Caco-2 (cell line): ENCODE data around the gene AKTIP. TPM values are rescaled to one million over a fixed set of nuclear protein-coding genes. Genes with fewer than 3 reads are reported as not detected.

ENCODE experiments used
- BruUV-seq: library from RNA; stranded (reverse); fragments of 400-500 nt; replicated peaks from 2 replicates; lab custom pipeline; 2021; lab: Mats Ljungman, UMichigan
- CTCF ChIA-PET: fragments of 300-600 bp; sonication (Branson Sonifier 250); formaldehyde crosslinking; loops from one replicate; lab custom pipeline; 2022; ENCODE audit warnings: antibody characterized with exemption; lab: Charles Lee
- POLR2A ChIA-PET: fragments of 300-600 bp; sonication (Branson Sonifier 250); formaldehyde crosslinking; loops from one replicate; lab custom pipeline; 2022; ENCODE audit warnings: antibody characterized with exemption; lab: Charles Lee
- DNase-seq, 2 experiments: peaks; one replicate each; pipeline versions ENCODE4 v3.0.0 to v3.0.0-alpha.2; 2020 to 2022
- H3K27me3 ChIP-seq: replicated peaks from 2 replicates; pipeline ENCODE4 v1.6.0; 2011; ENCODE audit warnings: low read length; ENCODE audit not compliant: control insufficient read depth, insufficient read depth
- H3K36me3 ChIP-seq: 2 replicates; pipeline ENCODE4 v1.5.1; 2011; ENCODE audit warnings: low read length; ENCODE audit not compliant: control insufficient read depth, insufficient read depth
- H3K4me1 ChIP-seq: fragments of 250-450 bp; sonication (Bioruptor Pico); 2 replicates; pipeline ENCODE4 v1.5.1; 2020; ENCODE audit warnings: mild to moderate bottlenecking
- H3K4me3 ChIP-seq: 2 replicates; pipeline ENCODE4 v1.5.1; 2011; ENCODE audit warnings: low read depth, mild to moderate bottlenecking, control low read depth, low read length
- H3K9me3 ChIP-seq: fragments of 250-450 bp; sonication (Bioruptor Pico); 2 replicates; pipeline ENCODE4 v1.5.1; 2020; ENCODE audit warnings: mild to moderate bottlenecking, moderate library complexity
- H3K27ac Mint-ChIP-seq: one replicate; pipeline ENCODE4 v1.8.0; 2022; ENCODE audit warnings: mixed read lengths; ENCODE audit not compliant: unreplicated experiment
- H3K27me3 Mint-ChIP-seq: one replicate; pipeline ENCODE4 v1.8.0; 2022; ENCODE audit warnings: mixed read lengths; ENCODE audit not compliant: insufficient read depth, unreplicated experiment
- H3K36me3 Mint-ChIP-seq: one replicate; pipeline ENCODE4 v1.8.0; 2022; ENCODE audit warnings: mild to moderate bottlenecking, mixed read lengths; ENCODE audit not compliant: insufficient read depth, unreplicated experiment
- H3K4me1 Mint-ChIP-seq: one replicate; pipeline ENCODE4 v1.8.0; 2022; ENCODE audit warnings: low read depth, mixed read lengths; ENCODE audit not compliant: unreplicated experiment
- H3K4me3 Mint-ChIP-seq: one replicate; pipeline ENCODE4 v1.8.0; 2022; ENCODE audit warnings: mild to moderate bottlenecking, moderate library complexity, mixed read lengths; ENCODE audit not compliant: unreplicated experiment
- H3K9me3 Mint-ChIP-seq: one replicate; pipeline ENCODE4 v1.8.0; 2022; ENCODE audit warnings: mixed read lengths; ENCODE audit not compliant: unreplicated experiment
- CTCF ChIP-seq, 2 experiments: fragments of 200-600 bp in 1 of 2; IDR thresholded peaks; 1 replicate in 1 of 2; 2 replicates in 1 of 2; pipeline versions ENCODE4 v1.5.1 to v1.8.0; 2011 to 2022; ENCODE audit warnings: antibody characterized with exemption in 1 of 2, control low read depth in 1 of 2, inconsistent platforms in 1 of 2, low read depth in 1 of 2, low read length in 1 of 2, mild to moderate bottlenecking in 1 of 2, moderate library complexity in 1 of 2; ENCODE audit not compliant: insufficient read depth in 1 of 2, severe bottlenecking in 1 of 2, unreplicated experiment in 1 of 2
- intact Hi-C: fragments of 100-400 bp; cut with micrococcal nuclease; formaldehyde crosslinking; loops from one replicate; pipeline ENCODE4 v1.10.0; 2022; ENCODE audit not compliant: unreplicated experiment
- total RNA-seq: library from RNA; stranded (reverse); gene quantifications from 2 replicates; pipeline ENCODE4 v1.2.3, GENCODE V29; 2022

Gene AKTIP
- total RNA-seq, 1 experiment from 2014 or later, result 127 TPM

GRCh38 chr16:53523126-53523804 lies 20.3 kb upstream of the AKTIP start:
- H3K4me3 ChIP-seq, result no peak overlapping the region
- no peak for DNase-seq
- H3K4me1 ChIP-seq, result peaks cover 17% of the 10 kb centered on the region
- intact Hi-C loops, result no loop called here
- no TSS peak for BruUV-seq
- no peaks in the 10 kb centered on the region for H3K36me3 ChIP-seq
- Mint-ChIP-seq H3K27ac (peak overlapping the region; percentile 35), H3K4me3 (no peak overlapping the region), H3K27me3 (no peaks in the 10 kb centered on the region), H3K36me3 (no peaks in the 10 kb centered on the region), H3K9me3 (no peaks in the 10 kb centered on the region), H3K4me1 (peaks cover 21% of the 10 kb centered on the region)
- no peaks in the 10 kb centered on the region for H3K27me3 ChIP-seq
- ChIA-PET POLR2A (no interaction called here), CTCF (interaction anchor here (0.5 kb wide), 1 partner anchor 171 kb away, joined by 3 read pairs; no protein-coding TSS in a partner anchor)
- no peak for TF ChIP-seq CTCF (IDR thresholded peaks at IDR 0.05; ENCODE audit: insufficient read depth in 1 of 2, low read depth in 1 of 2, low read length in 1 of 2, severe bottlenecking in 1 of 2, unreplicated experiment in 1 of 2)
- no peaks in the 10 kb centered on the region for H3K9me3 ChIP-seq

DNA sequence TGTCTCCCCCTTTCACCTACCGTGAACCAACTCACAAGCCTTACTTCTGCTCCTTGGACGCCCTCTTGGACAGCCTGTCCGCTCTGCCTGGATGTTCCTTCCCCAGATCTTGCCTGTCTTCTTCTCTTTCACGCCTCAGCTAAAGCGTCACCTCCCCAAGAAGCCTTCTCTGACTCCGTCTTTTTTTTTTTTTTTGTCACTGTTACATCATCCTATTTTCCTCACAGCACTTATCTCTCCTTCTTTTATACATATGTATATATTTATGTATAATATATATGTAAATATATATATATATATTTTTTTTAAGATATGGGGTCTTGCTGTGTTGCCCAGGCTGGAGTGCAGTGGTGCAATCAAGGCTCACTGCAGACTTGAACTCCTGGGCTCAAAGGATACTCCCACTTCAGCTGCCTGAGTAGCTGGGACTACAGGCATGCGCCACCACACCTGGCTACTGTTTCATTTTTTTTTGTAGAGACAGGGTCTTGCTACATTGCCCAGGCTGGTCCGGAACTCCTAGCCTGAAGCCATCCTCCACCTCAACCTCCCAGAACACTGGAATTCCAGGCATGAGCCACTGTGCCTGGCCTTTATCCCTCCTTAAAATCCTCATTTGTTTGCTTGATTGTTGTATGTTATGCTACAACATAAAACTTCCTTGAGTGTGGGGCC lies 16.5 kb upstream of the AKTIP start:
- ChIA-PET CTCF (interaction anchor here (2.2 kb wide), 1 partner anchor 8 kb away, joined by 9 read pairs; no protein-coding TSS in a partner anchor), POLR2A (no interaction called here)
- Mint-ChIP-seq H3K9me3 (peaks cover 2% of the 10 kb centered on the region), H3K27ac (no peak overlapping the region), H3K4me1 (peaks cover 21% of the 10 kb centered on the region), H3K4me3 (no peak overlapping the region), H3K27me3 (no peaks in the 10 kb centered on the region), H3K36me3 (no peaks in the 10 kb centered on the region)
- peaks cover 17% of the 10 kb centered on the region for H3K4me1 ChIP-seq
- peaks cover under 1% of the 10 kb centered on the region for H3K9me3 ChIP-seq
- H3K36me3 ChIP-seq, result no peaks in the 10 kb centered on the region
- H3K4me3 ChIP-seq, result no peak overlapping the region
- DNase-seq, result no peak
- no peak for TF ChIP-seq CTCF (IDR thresholded peaks at IDR 0.05; ENCODE audit: insufficient read depth in 1 of 2, low read depth in 1 of 2, low read length in 1 of 2, severe bottlenecking in 1 of 2, unreplicated experiment in 1 of 2)
- intact Hi-C loops, result no loop called here
- no peaks in the 10 kb centered on the region for H3K27me3 ChIP-seq
- no TSS peak for BruUV-seq

DNA sequence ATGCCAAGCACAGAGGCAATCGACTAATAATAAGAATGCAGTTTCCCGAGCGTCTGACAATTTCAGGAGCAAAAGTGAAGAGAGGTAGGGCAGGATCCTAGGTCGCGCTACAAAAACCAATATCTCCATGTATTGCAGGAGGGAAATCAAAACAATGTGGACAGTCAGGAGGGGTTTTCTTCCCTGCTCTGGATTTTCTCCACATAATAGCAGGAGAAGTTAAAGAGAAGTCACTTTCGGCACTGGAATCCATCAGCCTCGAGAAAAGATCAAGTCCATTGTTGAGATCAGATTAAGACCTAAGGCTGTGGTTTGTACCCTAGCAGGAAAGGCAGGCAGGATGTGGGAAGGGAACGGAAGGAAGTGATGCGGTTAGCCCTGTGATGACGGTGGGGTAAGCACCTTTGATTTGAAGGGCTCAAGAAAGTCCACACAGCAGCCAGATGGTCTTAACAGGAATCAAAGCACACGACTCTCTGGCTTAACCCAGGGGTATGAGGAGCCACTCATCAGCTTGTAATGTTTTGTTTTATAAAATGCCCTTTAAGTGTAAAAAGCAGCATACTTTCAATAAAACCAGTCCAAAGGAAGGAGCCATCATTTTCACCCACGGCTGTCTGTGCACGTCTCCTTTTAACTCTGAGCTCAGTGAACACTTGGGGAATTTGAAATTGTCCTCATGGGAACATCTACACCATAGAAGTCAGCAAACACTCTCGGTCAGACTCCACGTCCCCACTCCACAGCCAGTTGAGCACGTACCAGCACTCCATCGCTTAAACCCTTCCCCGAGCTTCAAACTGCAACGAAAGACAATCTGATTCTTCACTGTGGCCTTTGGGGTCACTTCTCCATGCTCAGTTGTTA lies 15.8 kb upstream of the AKTIP start:
- no peak overlapping the region for H3K4me3 Mint-ChIP-seq
- H3K4me1 Mint-ChIP-seq, result peaks cover 21% of the 10 kb centered on the region
- TF ChIP-seq CTCF (IDR thresholded peaks at IDR 0.05; ENCODE audit: insufficient read depth in 1 of 2, low read depth in 1 of 2, low read length in 1 of 2, severe bottlenecking in 1 of 2, unreplicated experiment in 1 of 2), result no peak

More for the DNA sequence above, 15.8 kb upstream of the AKTIP start:
- no peak for DNase-seq
- Mint-ChIP-seq H3K27me3 (no peaks in the 10 kb centered on the region), H3K9me3 (peaks cover 9% of the 10 kb centered on the region), H3K27ac (no peak overlapping the region), H3K36me3 (no peaks in the 10 kb centered on the region)
- peaks cover 8% of the 10 kb centered on the region for H3K9me3 ChIP-seq
- H3K4me1 ChIP-seq, result peaks cover 17% of the 10 kb centered on the region
- H3K36me3 ChIP-seq, result no peaks in the 10 kb centered on the region
- intact Hi-C loops, result no loop called here
- ChIA-PET CTCF (no interaction called here), POLR2A (no interaction called here)
- no peak overlapping the region for H3K4me3 ChIP-seq
- H3K27me3 ChIP-seq, result no peaks in the 10 kb centered on the region
- no TSS peak for BruUV-seq
